ENCODE data around the gene FOXP3.

DNA sequence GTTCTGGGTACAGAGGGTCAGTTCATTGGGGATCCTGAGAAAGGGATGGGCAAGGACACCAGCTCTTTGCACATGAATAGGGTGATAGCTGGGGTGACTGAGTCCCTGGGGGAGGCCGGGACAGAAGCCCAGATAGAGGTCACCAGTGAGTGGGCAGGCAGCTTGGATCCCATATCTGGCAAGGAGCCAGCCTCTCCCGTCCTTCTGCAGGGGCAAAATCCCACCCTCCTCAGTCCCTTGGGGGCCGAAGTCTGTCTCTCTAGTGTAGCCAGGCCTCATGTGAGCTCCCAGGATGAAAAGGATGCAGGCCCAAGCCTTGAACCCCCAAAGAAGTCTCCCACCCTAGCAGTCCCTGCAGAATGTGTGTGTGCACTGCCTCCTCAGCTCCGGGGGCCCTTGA is 22.1 kb upstream of the FOXP3 start:
- no peak for TF ChIP-seq CTCF (IDR thresholded peaks at IDR 0.05)
- TF ChIP-seq POLR2A (IDR thresholded peaks at IDR 0.05), result no peak

Measured in uterus (tissue), 2 donors.